ENCODE results near the gene TP53BP2. TPM values are rescaled to one million over a fixed set of nuclear protein-coding genes. Genes with fewer than 3 reads are reported as not detected.
"Not testable (repeated sequence)": the region's sequence is repeated elsewhere in the genome, so short reads cannot be mapped to it uniquely, and the experiment has no call there.

TP53BP2 gene
- total RNA-seq, 1 donor from 2014 or later, result 46.6 TPM

- H4K20me1 ChIP-seq (ENCODE audit: insufficient read depth, low read length), result peaks cover 57% of the 10 kb centered on the region
- DNase-seq (ENCODE audit: low read depth), result no peak
- no peak for FAIRE-seq
- H3K9me3 Mint-ChIP-seq (ENCODE audit: unreplicated experiment), result no peaks in the 10 kb centered on the region
- H3K36me3 Mint-ChIP-seq (ENCODE audit: low read depth, unreplicated experiment), result no peaks in the 10 kb centered on the region
- H3K4me3 ChIP-seq (ENCODE audit: insufficient read depth, low read depth, low read length), result no peak overlapping the region
- no peaks in the 10 kb centered on the region for H3K9me3 ChIP-seq (ENCODE audit: insufficient read depth, low read depth, low read length)
- H3K27me3 Mint-ChIP-seq (ENCODE audit: low read depth, unreplicated experiment), result no peaks in the 10 kb centered on the region
- no peak overlapping the region for H3K27ac Mint-ChIP-seq (ENCODE audit: unreplicated experiment)
- H3K4me1 ChIP-seq (ENCODE audit: insufficient read depth, low read length), result peaks cover 9% of the 10 kb centered on the region
- no peak overlapping the region for H3K4me2 ChIP-seq (ENCODE audit: low read length)
- no peak overlapping the region for H2AFZ ChIP-seq (ENCODE audit: low read depth, low read length)
- peaks cover 23% of the 10 kb centered on the region for H3K4me1 Mint-ChIP-seq (ENCODE audit: low read depth, unreplicated experiment)
- H3K27me3 ChIP-seq (ENCODE audit: insufficient read depth, low read length), result no peaks in the 10 kb centered on the region
- no peak overlapping the region for H3K27ac ChIP-seq (ENCODE audit: low read depth, low read length)
- peaks cover 78% of the 10 kb centered on the region for H3K79me2 ChIP-seq (ENCODE audit: insufficient read depth, low read length)
- H3K4me3 Mint-ChIP-seq (ENCODE audit: unreplicated experiment), result no peak overlapping the region
- no peak overlapping the region for H3K9ac ChIP-seq (ENCODE audit: low read length)
- TF ChIP-seq CTCF (IDR thresholded peaks at IDR 0.05; ENCODE audit: insufficient read depth, low read depth, low read length), result no peak
- TF ChIP-seq EZH2 (IDR thresholded peaks at IDR 0.05; ENCODE audit: insufficient read depth, low read length), result no peak
- peaks cover 6% of the 10 kb centered on the region for H3K36me3 ChIP-seq (ENCODE audit: insufficient read depth, low read length)
Measured at GRCh38 chr1:223820971-223821370, 24.8 kb downstream of the TP53BP2 start.

- H3K27ac ChIP-seq (ENCODE audit: low read depth, low read length), result no peak overlapping the region
- H3K4me3 Mint-ChIP-seq (ENCODE audit: unreplicated experiment), result no peak overlapping the region
- no peaks in the 10 kb centered on the region for H3K36me3 Mint-ChIP-seq (ENCODE audit: low read depth, unreplicated experiment)
- H3K79me2 ChIP-seq (ENCODE audit: insufficient read depth, low read length), result peaks cover 77% of the 10 kb centered on the region
- H3K9ac ChIP-seq (ENCODE audit: low read length), result no peak overlapping the region
- H3K27me3 ChIP-seq (ENCODE audit: insufficient read depth, low read length), result no peaks in the 10 kb centered on the region
- no peak overlapping the region for H2AFZ ChIP-seq (ENCODE audit: low read depth, low read length)
- H3K36me3 ChIP-seq (ENCODE audit: insufficient read depth, low read length), result peaks cover 6% of the 10 kb centered on the region
- H3K27ac Mint-ChIP-seq (ENCODE audit: unreplicated experiment), result peak overlapping the region; percentile 54
- H3K4me2 ChIP-seq (ENCODE audit: low read length), result peak overlapping the region; percentile 3
- peaks cover 57% of the 10 kb centered on the region for H4K20me1 ChIP-seq (ENCODE audit: insufficient read depth, low read length)
- no peak for TF ChIP-seq CTCF (IDR thresholded peaks at IDR 0.05; ENCODE audit: insufficient read depth, low read depth, low read length)
- no peak for TF ChIP-seq EZH2 (IDR thresholded peaks at IDR 0.05; ENCODE audit: insufficient read depth, low read length)
- H3K4me1 Mint-ChIP-seq (ENCODE audit: low read depth, unreplicated experiment), result peaks cover 21% of the 10 kb centered on the region
- FAIRE-seq (no peak), DNase-seq (ENCODE audit: low read depth) (no peak)
- peaks cover 14% of the 10 kb centered on the region for H3K4me1 ChIP-seq (ENCODE audit: insufficient read depth, low read length)
- H3K9me3 ChIP-seq (ENCODE audit: insufficient read depth, low read depth, low read length), result no peaks in the 10 kb centered on the region
- H3K9me3 Mint-ChIP-seq (ENCODE audit: unreplicated experiment), result no peaks in the 10 kb centered on the region
- no peak overlapping the region for H3K4me3 ChIP-seq (ENCODE audit: insufficient read depth, low read depth, low read length)
- no peaks in the 10 kb centered on the region for H3K27me3 Mint-ChIP-seq (ENCODE audit: low read depth, unreplicated experiment)
Measured at GRCh38 chr1:223820515-223820858, 25.3 kb downstream of the TP53BP2 start.

- FAIRE-seq, result no peak
- H3K27ac ChIP-seq (ENCODE audit: low read depth, low read length), result no peak overlapping the region
- H3K4me1 Mint-ChIP-seq (ENCODE audit: low read depth, unreplicated experiment), result peaks cover 23% of the 10 kb centered on the region
- H2AFZ ChIP-seq (ENCODE audit: low read depth, low read length), result no peak overlapping the region
- no peaks in the 10 kb centered on the region for H3K27me3 Mint-ChIP-seq (ENCODE audit: low read depth, unreplicated experiment)
- no peak overlapping the region for H3K4me3 ChIP-seq (ENCODE audit: insufficient read depth, low read depth, low read length)
- H3K9me3 ChIP-seq (ENCODE audit: insufficient read depth, low read depth, low read length), result no peaks in the 10 kb centered on the region
- no peak for TF ChIP-seq EZH2 (IDR thresholded peaks at IDR 0.05; ENCODE audit: insufficient read depth, low read length)
- TF ChIP-seq CTCF (IDR thresholded peaks at IDR 0.05; ENCODE audit: insufficient read depth, low read depth, low read length), result no peak
- H3K27me3 ChIP-seq (ENCODE audit: insufficient read depth, low read length), result no peaks in the 10 kb centered on the region
- peak; percentile 51 for DNase-seq (ENCODE audit: low read depth)
- peak overlapping the region; percentile 75 for H3K27ac Mint-ChIP-seq (ENCODE audit: unreplicated experiment)
- no peaks in the 10 kb centered on the region for H3K36me3 Mint-ChIP-seq (ENCODE audit: low read depth, unreplicated experiment)
- H3K9ac ChIP-seq (ENCODE audit: low read length), result no peak overlapping the region
- H4K20me1 ChIP-seq (ENCODE audit: insufficient read depth, low read length), result peaks cover 57% of the 10 kb centered on the region
- H3K4me2 ChIP-seq (ENCODE audit: low read length), result peak overlapping the region; percentile 3
- H3K79me2 ChIP-seq (ENCODE audit: insufficient read depth, low read length), result peaks cover 77% of the 10 kb centered on the region
- H3K36me3 ChIP-seq (ENCODE audit: insufficient read depth, low read length), result peaks cover 6% of the 10 kb centered on the region
- peaks cover 16% of the 10 kb centered on the region for H3K4me1 ChIP-seq (ENCODE audit: insufficient read depth, low read length)
- no peak overlapping the region for H3K4me3 Mint-ChIP-seq (ENCODE audit: unreplicated experiment)
- no peaks in the 10 kb centered on the region for H3K9me3 Mint-ChIP-seq (ENCODE audit: unreplicated experiment)
Measured at GRCh38 chr1:223819730-223820514, 25.8 kb downstream of the TP53BP2 start.

GRCh38 chr1:223817265-223817664 is 28.5 kb downstream of the TP53BP2 start:
- H3K9ac ChIP-seq (ENCODE audit: low read length); H3K27ac ChIP-seq (ENCODE audit: low read depth, low read length); H3K9me3 ChIP-seq (ENCODE audit: insufficient read depth, low read depth, low read length); H3K4me2 ChIP-seq (ENCODE audit: low read length); FAIRE-seq; H3K4me1 ChIP-seq (ENCODE audit: insufficient read depth, low read length); H2AFZ ChIP-seq (ENCODE audit: low read depth, low read length); H3K27me3 ChIP-seq (ENCODE audit: insufficient read depth, low read length); H3K4me3 Mint-ChIP-seq (ENCODE audit: unreplicated experiment); H3K36me3 ChIP-seq (ENCODE audit: insufficient read depth, low read length); H3K27me3 Mint-ChIP-seq (ENCODE audit: low read depth, unreplicated experiment); H3K9me3 Mint-ChIP-seq (ENCODE audit: unreplicated experiment); H3K27ac Mint-ChIP-seq (ENCODE audit: unreplicated experiment); H3K4me3 ChIP-seq (ENCODE audit: insufficient read depth, low read depth, low read length); DNase-seq (ENCODE audit: low read depth): not testable (repeated sequence)
- Mint-ChIP-seq H3K36me3 (ENCODE audit: low read depth, unreplicated experiment) (peaks cover 12% of the 10 kb centered on the region), H3K4me1 (ENCODE audit: low read depth, unreplicated experiment) (peaks cover 27% of the 10 kb centered on the region)
- Histone ChIP-seq H3K79me2 (ENCODE audit: insufficient read depth, low read length) (peaks cover 65% of the 10 kb centered on the region), H4K20me1 (ENCODE audit: insufficient read depth, low read length) (peaks cover 33% of the 10 kb centered on the region)

Data from astrocyte (in vitro differentiated cells and primary cell).